CD14-positive monocyte (primary cell): ENCODE results near the gene MACROD2. TPM values are rescaled to one million over a fixed set of nuclear protein-coding genes. Genes with fewer than 3 reads are reported as not detected.

ENCODE experiments used
- DNase-seq, 3 donors: peaks; one replicate each; pipeline ENCODE4 v3.0.0-alpha.2; 2011 to 2022
- H2AFZ ChIP-seq: 2 replicates; pipeline ENCODE4 v1.6.0; 2012; ENCODE audit warnings: mild to moderate bottlenecking, low read depth, low read length, inconsistent platforms; ENCODE audit not compliant: insufficient read depth, poor library complexity, severe bottlenecking
- H3K27ac ChIP-seq, 2 donors: 1 replicate in 1 of 2; 2 replicates in 1 of 2; pipeline ENCODE4 v1.5.1; 2012 to 2013; ENCODE audit warnings: low read length in 2 of 2, control low read depth in 1 of 2, inconsistent platforms in 1 of 2, low read depth in 1 of 2, mild to moderate bottlenecking in 1 of 2
- H3K27me3 ChIP-seq, 2 donors: one replicate each; pipeline versions ENCODE4 v1.6.0 to v1.6.1; 2011 to 2013; ENCODE audit warnings: low read length in 2 of 2; ENCODE audit not compliant: control insufficient read depth in 2 of 2, insufficient read depth in 2 of 2
- H3K36me3 ChIP-seq, 2 donors: replicated peaks in 1 of 2; 1 replicate in 1 of 2; 2 replicates in 1 of 2; pipeline versions ENCODE4 v1.5.1 to v1.6.1; 2012 to 2013; ENCODE audit warnings: low read length in 2 of 2, control low read depth in 1 of 2, inconsistent platforms in 1 of 2, mild to moderate bottlenecking in 1 of 2; ENCODE audit not compliant: insufficient read depth in 2 of 2, control insufficient read depth in 1 of 2
- H3K4me1 ChIP-seq, 2 donors: 1 replicate in 1 of 2; 2 replicates in 1 of 2; pipeline versions ENCODE4 v1.5.1 to v1.6.1; 2012 to 2013; ENCODE audit warnings: low read length in 2 of 2, control low read depth in 1 of 2, inconsistent platforms in 1 of 2, mild to moderate bottlenecking in 1 of 2, moderate library complexity in 1 of 2; ENCODE audit not compliant: insufficient read depth in 2 of 2, control insufficient read depth in 1 of 2
- H3K4me2 ChIP-seq: replicated peaks from 2 replicates; pipeline ENCODE3; 2012; ENCODE audit warnings: low read length, moderate library complexity, mild to moderate bottlenecking; ENCODE audit not compliant: poor library complexity, severe bottlenecking; ENCODE audit errors: extremely low read depth
- H3K4me3 ChIP-seq, 3 experiments: fragments of 200-600 bp in 1 of 3; sonication (generic) in 1 of 3; replicated peaks in 1 of 3; 1 replicate in 2 of 3; 2 replicates in 1 of 3; pipeline ENCODE4 v1.5.1; 2011 to 2013; ENCODE audit warnings: low read length in 3 of 3, mild to moderate bottlenecking in 3 of 3, control low read depth in 2 of 3, low read depth in 2 of 3, inconsistent platforms in 1 of 3, moderate library complexity in 1 of 3
- H3K79me2 ChIP-seq: 2 replicates; pipeline ENCODE4 v1.6.0; 2012; ENCODE audit warnings: mild to moderate bottlenecking, control low read depth, inconsistent platforms, low read length, moderate library complexity; ENCODE audit not compliant: insufficient read depth
- H3K9ac ChIP-seq: 2 replicates; pipeline ENCODE4 v1.6.0; 2017; ENCODE audit warnings: low read length, mild to moderate bottlenecking; ENCODE audit not compliant: insufficient read depth, poor library complexity, severe bottlenecking
- H3K9me3 ChIP-seq, 2 donors: replicated peaks in 1 of 2; 1 replicate in 1 of 2; 2 replicates in 1 of 2; pipeline versions ENCODE4 v1.5.1 to v1.6.1; 2012 to 2013; ENCODE audit warnings: low read length in 2 of 2, control low read depth in 1 of 2; ENCODE audit not compliant: control insufficient read depth in 1 of 2, insufficient read depth in 1 of 2
- H4K20me1 ChIP-seq: 2 replicates; pipeline ENCODE4 v1.6.0; 2012; ENCODE audit warnings: mild to moderate bottlenecking, low read length, control low read depth, moderate library complexity; ENCODE audit not compliant: insufficient read depth
- H3K27ac Mint-ChIP-seq, 7 donors: one replicate each; pipeline ENCODE4 v1.8.0; 2020; ENCODE audit warnings: mild to moderate bottlenecking in 7 of 7, mixed read lengths in 7 of 7, moderate library complexity in 6 of 7, inconsistent platforms in 2 of 7
- H3K27me3 Mint-ChIP-seq, 3 donors: one replicate each; pipeline ENCODE4 v1.8.0; 2021 to 2022; ENCODE audit warnings: low read depth in 3 of 3, mild to moderate bottlenecking in 3 of 3, mixed read lengths in 3 of 3, moderate library complexity in 3 of 3, inconsistent platforms in 1 of 3
- H3K36me3 Mint-ChIP-seq, 2 donors: one replicate each; pipeline ENCODE4 v1.8.0; 2020; ENCODE audit warnings: mixed read lengths in 2 of 2, inconsistent platforms in 1 of 2, mild to moderate bottlenecking in 1 of 2
- H3K4me1 Mint-ChIP-seq: one replicate; pipeline ENCODE4 v1.8.0; 2020; ENCODE audit warnings: mild to moderate bottlenecking, mixed read lengths
- H3K4me3 Mint-ChIP-seq, 2 donors: one replicate each; pipeline ENCODE4 v1.8.0; 2020; ENCODE audit warnings: mild to moderate bottlenecking in 2 of 2, mixed read lengths in 2 of 2, moderate library complexity in 1 of 2
- H3K9me3 Mint-ChIP-seq, 7 donors: one replicate each; pipeline ENCODE4 v1.8.0; 2020 to 2022; ENCODE audit warnings: mixed read lengths in 7 of 7, mild to moderate bottlenecking in 6 of 7, moderate library complexity in 6 of 7, inconsistent platforms in 2 of 7
- WGBS: methylation state at CpG from one replicate; pipeline ENCODE4 v1.1.5; 2013; ENCODE audit warnings: missing lambda C conversion rate; ENCODE audit not compliant: insufficient coverage; 5-methylcytosine and 5-hydroxymethylcytosine counted together
- intact Hi-C, 2 donors: fragments of 100-400 bp; cut with micrococcal nuclease; formaldehyde crosslinking; loops; one replicate each; pipeline versions ENCODE4 v1.15.0 to v1.15.1; 2023
- polyA plus RNA-seq, 3 donors: library from polyadenylated mRNA; depleted of rRNA in 1 of 3; unstranded in 2 of 3; stranded (reverse) in 1 of 3; fragments of 300-500 nt in 2 of 3; fragments of >200 nt in 1 of 3; fragmentation: Illumina TruSeq in 2 of 3; gene quantifications; 1 replicate in 2 of 3; 2 replicates in 1 of 3; pipeline ENCODE4 v1.2.3, GENCODE V29; 2012 to 2021
- TF ChIP-seq, protein P1 (sequence below): fragments of 200-600 bp; IDR thresholded peaks from one replicate; pipeline ENCODE4 v1.8.0; 2022; ENCODE audit warnings: antibody characterized with exemption, mild to moderate bottlenecking

Gene MACROD2
- polyA plus RNA-seq, 3 donors = 0.23 TPM; not detected in 2

DNA sequence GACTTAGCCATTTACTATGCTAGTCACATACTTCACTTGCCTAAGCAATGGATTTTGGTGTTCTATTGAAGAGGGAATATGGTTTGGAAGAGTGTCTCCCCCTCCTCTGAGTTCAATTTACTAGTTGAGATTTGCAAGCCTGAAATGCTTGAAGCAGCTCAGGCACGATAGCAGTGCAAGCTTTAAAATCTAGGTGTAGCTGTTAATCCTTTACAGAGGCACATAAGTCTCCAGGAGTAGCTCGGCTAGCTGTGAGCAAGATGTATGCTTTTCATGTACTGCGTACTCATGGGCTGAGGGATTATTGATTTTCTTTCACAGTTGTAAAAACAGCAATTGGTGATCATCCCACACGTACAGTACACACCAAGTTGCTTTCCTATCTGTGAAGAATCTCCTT lies 341.4 kb downstream of the MACROD2 start:
- no peaks in the 10 kb centered on the region for H3K36me3 Mint-ChIP-seq
- intact Hi-C loops = no loop called here
- H3K27ac ChIP-seq = no peak overlapping the region
- H3K4me2 ChIP-seq = no peak overlapping the region
- no peaks in the 10 kb centered on the region for H3K36me3 ChIP-seq
- H2AFZ ChIP-seq = no peak overlapping the region
- no peak overlapping the region for H3K4me3 ChIP-seq
- H3K9ac ChIP-seq = no peak overlapping the region
- TF ChIP-seq, protein P1, sequence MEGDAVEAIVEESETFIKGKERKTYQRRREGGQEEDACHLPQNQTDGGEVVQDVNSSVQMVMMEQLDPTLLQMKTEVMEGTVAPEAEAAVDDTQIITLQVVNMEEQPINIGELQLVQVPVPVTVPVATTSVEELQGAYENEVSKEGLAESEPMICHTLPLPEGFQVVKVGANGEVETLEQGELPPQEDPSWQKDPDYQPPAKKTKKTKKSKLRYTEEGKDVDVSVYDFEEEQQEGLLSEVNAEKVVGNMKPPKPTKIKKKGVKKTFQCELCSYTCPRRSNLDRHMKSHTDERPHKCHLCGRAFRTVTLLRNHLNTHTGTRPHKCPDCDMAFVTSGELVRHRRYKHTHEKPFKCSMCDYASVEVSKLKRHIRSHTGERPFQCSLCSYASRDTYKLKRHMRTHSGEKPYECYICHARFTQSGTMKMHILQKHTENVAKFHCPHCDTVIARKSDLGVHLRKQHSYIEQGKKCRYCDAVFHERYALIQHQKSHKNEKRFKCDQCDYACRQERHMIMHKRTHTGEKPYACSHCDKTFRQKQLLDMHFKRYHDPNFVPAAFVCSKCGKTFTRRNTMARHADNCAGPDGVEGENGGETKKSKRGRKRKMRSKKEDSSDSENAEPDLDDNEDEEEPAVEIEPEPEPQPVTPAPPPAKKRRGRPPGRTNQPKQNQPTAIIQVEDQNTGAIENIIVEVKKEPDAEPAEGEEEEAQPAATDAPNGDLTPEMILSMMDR = no peak
- H3K9me3 ChIP-seq = no peaks in the 10 kb centered on the region
- H4K20me1 ChIP-seq = no peaks in the 10 kb centered on the region
- no peaks in the 10 kb centered on the region for H3K79me2 ChIP-seq
- H3K4me1 Mint-ChIP-seq = no peaks in the 10 kb centered on the region
- no peak overlapping the region for H3K27ac Mint-ChIP-seq
- no peaks in the 10 kb centered on the region for H3K4me1 ChIP-seq
- H3K9me3 Mint-ChIP-seq = no peaks in the 10 kb centered on the region
- no peak overlapping the region for H3K4me3 Mint-ChIP-seq
- DNase-seq = no peak
- no CpG with 5 or more reads among the region's 4 CpGs for WGBS
- peaks cover 0 to 2% (median 0%) of the 10 kb centered on the region in 3 donors for H3K27me3 Mint-ChIP-seq
- no peaks in the 10 kb centered on the region for H3K27me3 ChIP-seq

- H3K4me2 ChIP-seq = no peak within 1 kb of the TSS
These were observed 342.3 kb downstream of the MACROD2 start, which contains the start of gene FLRT3 for GRCh38 chr20:14337400-14338171. Gene FLRT3 (minus strand): TSS chr20:14337612. CDS start chr20:14327506, 10,106 bp downstream.

More at GRCh38 chr20:14337400-14338171, 342.3 kb downstream of the MACROD2 start, which contains the start of gene FLRT3:
- Mint-ChIP-seq H3K4me3 (no peak within 1 kb of the TSS), H3K27ac (no peak within 1 kb of the TSS), H3K4me1 (no peaks in the 10 kb centered on the region), H3K9me3 (no peaks in the 10 kb centered on the region), H3K27me3 (peaks cover 0 to 2% (median 0%) of the 10 kb centered on the region in 3 donors), H3K36me3 (no peaks in the 10 kb centered on the region)
- H3K4me3 ChIP-seq = no peak within 1 kb of the TSS
- no peak for DNase-seq
- no peaks in the 10 kb centered on the region for H3K27me3 ChIP-seq
- H3K79me2 ChIP-seq = no peaks in the 10 kb centered on the region
- no peaks in the 10 kb centered on the region for H3K4me1 ChIP-seq
- intact Hi-C loops = no loop called here
- no peak within 1 kb of the TSS for H2AFZ ChIP-seq
- H3K9ac ChIP-seq = no peak within 1 kb of the TSS
- TF ChIP-seq, protein P1 = no peak
- no peaks in the 10 kb centered on the region for H3K36me3 ChIP-seq
- no peak within 1 kb of the TSS for H3K27ac ChIP-seq
- no peaks in the 10 kb centered on the region for H4K20me1 ChIP-seq
- WGBS = 33% methylated on average over 6 of the region's 12 CpGs
- H3K9me3 ChIP-seq = no peaks in the 10 kb centered on the region
